HG03575 (cell line): Measurements from ENCODE around the gene RGS7.
"Not testable (repeated sequence)": the region's sequence is repeated elsewhere in the genome, so short reads cannot be mapped to it uniquely, and the experiment has no call there.

ENCODE experiments used
- ATAC-seq: cut with Tn5 transposase; IDR thresholded peaks from one replicate; pipeline ENCODE4 v1.9.1; 2021; ENCODE audit not compliant: unreplicated experiment, insufficient number of reproducible peaks, low FRiP score; ENCODE audit errors: extremely low read depth

Gene RGS7

GRCh38 chr1:240794046-240794843, 562.8 kb downstream of the RGS7 start:
- no peak for ATAC-seq

GRCh38 chr1:240792915-240793529, 564.0 kb downstream of the RGS7 start:
- no peak for ATAC-seq

GRCh38 chr1:240790856-240791255, 566.1 kb downstream of the RGS7 start:
- no peak for ATAC-seq

- no peak for ATAC-seq
Measured at GRCh38 chr1:240786880-240787279, 570.1 kb downstream of the RGS7 start.

GRCh38 chr1:240784776-240785175, 572.2 kb downstream of the RGS7 start:
- no peak for ATAC-seq

GRCh38 chr1:240783728-240784137, 573.3 kb downstream of the RGS7 start:
- not testable (repeated sequence) for ATAC-seq

- no peak for ATAC-seq
Measured at GRCh38 chr1:240776237-240776636, 580.8 kb downstream of the RGS7 start.

GRCh38 chr1:240772131-240772530, 584.9 kb downstream of the RGS7 start:
- ATAC-seq, result no peak

- no peak for ATAC-seq
Measured at GRCh38 chr1:240771450-240771849, 585.6 kb downstream of the RGS7 start.

- no peak for ATAC-seq
Measured at GRCh38 chr1:240768979-240769378, 588.0 kb downstream of the RGS7 start.

- no peak for ATAC-seq
Measured at GRCh38 chr1:240766831-240767230, 590.2 kb downstream of the RGS7 start.

- ATAC-seq, result no peak
Measured at GRCh38 chr1:240765732-240766363, 591.2 kb downstream of the RGS7 start.

GRCh38 chr1:240763771-240764170, 593.2 kb downstream of the RGS7 start:
- ATAC-seq, result no peak

- ATAC-seq, result not testable (repeated sequence)
Measured at GRCh38 chr1:240763095-240763494, 593.9 kb downstream of the RGS7 start.

GRCh38 chr1:240762471-240762987, 594.5 kb downstream of the RGS7 start:
- not testable (repeated sequence) for ATAC-seq

GRCh38 chr1:240758777-240759176, 598.2 kb downstream of the RGS7 start:
- ATAC-seq, result not testable (repeated sequence)

GRCh38 chr1:240758296-240758695, 598.7 kb downstream of the RGS7 start:
- ATAC-seq, result no peak

- ATAC-seq, result no peak
Measured at GRCh38 chr1:240747907-240748306, 609.1 kb downstream of the RGS7 start.

GRCh38 chr1:240743705-240744104, 613.3 kb downstream of the RGS7 start:
- no peak for ATAC-seq

- ATAC-seq, result no peak
Measured at GRCh38 chr1:240739754-240740153, 617.3 kb downstream of the RGS7 start.
